ENCODE data around the gene RPS27L. TPM values are rescaled to one million over a fixed set of nuclear protein-coding genes. Genes with fewer than 3 reads are reported as not detected.
A peak's percentile ranks its signal among the peaks of the same experiment; 100 is the strongest.

Gene RPS27L
- polyA plus RNA-seq, 1 experiment, result 171 TPM

GRCh38 chr15:63156755-63157117 lies 541 bp downstream of the RPS27L start:
- POLR2A ChIA-PET, result interaction anchor here (1.0 kb wide), 1 partner anchor 56 kb away, joined by 3 read pairs; no protein-coding TSS in a partner anchor
- Histone ChIP-seq H3K4me3 (ENCODE audit: low read depth, low read length) (peak overlapping the region; percentile 66), H3K27me3 (ENCODE audit: control insufficient read depth, insufficient read depth, low read length) (no peaks in the 10 kb centered on the region), H3K36me3 (ENCODE audit: control insufficient read depth, insufficient read depth, low read length) (peaks cover 5% of the 10 kb centered on the region)
- no peak for TF ChIP-seq CTCF (IDR thresholded peaks at IDR 0.05; ENCODE audit: insufficient read depth, low read depth, low read length)
- no peak for DNase-seq (ENCODE audit: low read depth)
- CTCF ChIA-PET, result interaction anchor here (0.8 to 1.6 kb wide), 3 partner anchors 18 to 86 kb away, joined by 3 to 4 read pairs (median 4); no protein-coding TSS in a partner anchor

GRCh38 chr15:63156086-63156710 lies 1.1 kb downstream of the RPS27L start:
- no peak for DNase-seq (ENCODE audit: low read depth)
- ChIA-PET CTCF (interaction anchor here (0.8 to 1.6 kb wide), 3 partner anchors 19 to 87 kb away, joined by 3 to 4 read pairs (median 4); no protein-coding TSS in a partner anchor), POLR2A (interaction anchor here (0.5 to 0.7 kb wide), 2 partner anchors 13 to 54 kb away, joined by 3 to 10 read pairs; no protein-coding TSS in a partner anchor)
- peaks cover 8% of the 10 kb centered on the region for H3K36me3 ChIP-seq (ENCODE audit: control insufficient read depth, insufficient read depth, low read length)
- H3K4me3 ChIP-seq (ENCODE audit: low read depth, low read length), result peak overlapping the region; percentile 66
- H3K27me3 ChIP-seq (ENCODE audit: control insufficient read depth, insufficient read depth, low read length), result no peaks in the 10 kb centered on the region
- no peak for TF ChIP-seq CTCF (IDR thresholded peaks at IDR 0.05; ENCODE audit: insufficient read depth, low read depth, low read length)

- DNase-seq (ENCODE audit: low read depth), result no peak
- Histone ChIP-seq H3K36me3 (ENCODE audit: control insufficient read depth, insufficient read depth, low read length) (peaks cover 8% of the 10 kb centered on the region), H3K27me3 (ENCODE audit: control insufficient read depth, insufficient read depth, low read length) (no peaks in the 10 kb centered on the region), H3K4me3 (ENCODE audit: low read depth, low read length) (peak overlapping the region; percentile 66)
- TF ChIP-seq CTCF (IDR thresholded peaks at IDR 0.05; ENCODE audit: insufficient read depth, low read depth, low read length), result no peak
- POLR2A ChIA-PET, result no interaction called here
- CTCF ChIA-PET, result no interaction called here
Measured at GRCh38 chr15:63155486-63155885, 1.8 kb downstream of the RPS27L start.

- no peak overlapping the region for H3K4me3 ChIP-seq (ENCODE audit: low read depth, low read length)
- TF ChIP-seq CTCF (IDR thresholded peaks at IDR 0.05; ENCODE audit: insufficient read depth, low read depth, low read length), result no peak
- DNase-seq (ENCODE audit: low read depth), result no peak
- H3K36me3 ChIP-seq (ENCODE audit: control insufficient read depth, insufficient read depth, low read length), result peaks cover 11% of the 10 kb centered on the region
- ChIA-PET CTCF (interaction anchor here (1.2 kb wide), 1 partner anchor 370 kb away, joined by 3 read pairs; no protein-coding TSS in a partner anchor), POLR2A (no interaction called here)
- H3K27me3 ChIP-seq (ENCODE audit: control insufficient read depth, insufficient read depth, low read length), result no peaks in the 10 kb centered on the region
Measured at GRCh38 chr15:63151665-63152064, 5.6 kb downstream of the RPS27L start.

GRCh38 chr15:63146684-63147083 lies 10.6 kb downstream of the RPS27L start:
- Histone ChIP-seq H3K4me3 (ENCODE audit: low read depth, low read length) (no peak overlapping the region), H3K36me3 (ENCODE audit: control insufficient read depth, insufficient read depth, low read length) (peaks cover 7% of the 10 kb centered on the region), H3K27me3 (ENCODE audit: control insufficient read depth, insufficient read depth, low read length) (no peaks in the 10 kb centered on the region)
- TF ChIP-seq CTCF (IDR thresholded peaks at IDR 0.05; ENCODE audit: insufficient read depth, low read depth, low read length), result 0 out of 2 replicates have a peak, but pooled peaks have one; percentile 12
- ChIA-PET CTCF (interaction anchor here (0.8 to 2.0 kb wide), 4 partner anchors 8 to 258 kb away, joined by 3 to 5 read pairs (median 4); no protein-coding TSS in a partner anchor), POLR2A (interaction anchor here (0.7 kb wide), 1 partner anchor 28 kb away, joined by 8 read pairs; no protein-coding TSS in a partner anchor)
- no peak for DNase-seq (ENCODE audit: low read depth)
